ENCODE measurements around the gene KIAA1217. TPM values are rescaled to one million over a fixed set of nuclear protein-coding genes. Genes with fewer than 3 reads are reported as not detected.

Gene KIAA1217
- total and polyA plus RNA-seq, 2 of the 4 experiments (the other 2 are of a cell fraction) = 3.4 to 4.4 TPM

- dilution Hi-C loops (cut with HindIII; ENCODE audit: low sequenced_read_pairs, unreplicated experiment) = no loop called here
Measured at GRCh38 chr10:24536636-24537035, 327.7 kb downstream of the KIAA1217 start.

More at GRCh38 chr10:24536636-24537035, 327.7 kb downstream of the KIAA1217 start:
- 0 out of 2 replicates have a peak, but pooled peaks cover 3% of the 10 kb centered on the region for H3K9me1 ChIP-seq (ENCODE audit: insufficient read depth, low read length)
- no peaks in the 10 kb centered on the region for H3K4me1 ChIP-seq (ENCODE audit: control insufficient read depth, insufficient read depth, low read length)
- H3K23ac ChIP-seq (ENCODE audit: low read depth, low read length) = no peak overlapping the region
- BruUV-seq (replicated peaks) = no TSS peak
- ATAC-seq (ENCODE audit: low read depth) (no peak), DNase-seq (no peak)
- no peak overlapping the region for H2BK5ac ChIP-seq (ENCODE audit: low read depth, low read length, poor library complexity, severe bottlenecking)
- H2AK5ac ChIP-seq (ENCODE audit: low read depth, low read length) = no peak overlapping the region
- no peak overlapping the region for H2BK120ac ChIP-seq (ENCODE audit: low read depth, low read length)
- H4K91ac ChIP-seq (ENCODE audit: insufficient read depth, low read depth, low read length) = no peak overlapping the region
- H3K14ac ChIP-seq (replicated peaks; ENCODE audit: low read depth, low read length) = no peak overlapping the region
- peaks cover 31% of the 10 kb centered on the region for H3K36me3 ChIP-seq (ENCODE audit: control insufficient read depth, insufficient read depth, low read length)
- no peak overlapping the region for H3K4ac ChIP-seq (ENCODE audit: low read depth, low read length)
- 67% methylated on average over 1 of the region's 11 CpGs; no CpG with 5 or more reads in 1 of the 2 experiments for WGBS, 2 experiments (ENCODE audit: extremely low coverage in 2 of 2, insufficient read length in 1 of 2)
- no peak overlapping the region for H3K27ac ChIP-seq (ENCODE audit: insufficient read depth, low read length)
- in situ Hi-C loops (cut with MboI; ENCODE audit: low sequenced_read_pairs) (no loop called here), intact Hi-C loops (cut with micrococcal nuclease) (no loop called here)
- H3K18ac ChIP-seq (ENCODE audit: low read depth, low read length) = no peak overlapping the region
- H3K4me3 ChIP-seq (ENCODE audit: insufficient read depth, low read depth, low read length) = no peak overlapping the region
- H3K56ac ChIP-seq (ENCODE audit: extremely low read depth, insufficient read depth, low read length) = no peak overlapping the region
- no peak for TF ChIP-seq NFE2L2 (IDR thresholded peaks at IDR 0.05; ENCODE audit: low read depth, low read length)
- TF ChIP-seq CTCF (conservative IDR thresholded peaks at IDR 0.05; ENCODE audit: low read depth, low read length) = no peak
- no peak for TF ChIP-seq RFX5 (IDR thresholded peaks at IDR 0.05; ENCODE audit: low read depth, low read length)
- no peak for TF ChIP-seq CHD1 (IDR thresholded peaks at IDR 0.05; ENCODE audit: low read depth, low read length)
- no peak for TF ChIP-seq BHLHE40 (IDR thresholded peaks at IDR 0.05; ENCODE audit: low read depth, low read length)
- TF ChIP-seq CEBPB (IDR thresholded peaks at IDR 0.05; ENCODE audit: low read depth, low read length) = no peak
- no peak for TF ChIP-seq SMC3 (IDR thresholded peaks at IDR 0.05; ENCODE audit: low read depth, low read length)
- TF ChIP-seq MAFK (IDR thresholded peaks at IDR 0.05; ENCODE audit: low read depth, low read length) = no peak
- no peak for TF ChIP-seq RAD21 (IDR thresholded peaks at IDR 0.05; ENCODE audit: low read length)
- H2AFZ ChIP-seq (replicated peaks; ENCODE audit: low read length, poor library complexity) = no peak overlapping the region
- no peak overlapping the region for H4K5ac ChIP-seq (ENCODE audit: low read depth, low read length)
- ChIA-PET CTCF (no interaction called here), POLR2A (ENCODE audit: unreplicated experiment) (no interaction called here)
- H3K9ac ChIP-seq (ENCODE audit: low read depth, low read length) = no peak overlapping the region
- no peaks in the 10 kb centered on the region for H3K79me1 ChIP-seq (ENCODE audit: low read depth in 1 of 2, low read length in 2 of 2)
- H3K4me2 ChIP-seq (ENCODE audit: low read depth, low read length) = no peak overlapping the region
- H2AK9ac ChIP-seq (replicated peaks; ENCODE audit: low read depth, low read length, poor library complexity) = no peak overlapping the region
- no peak overlapping the region for H2BK20ac ChIP-seq (ENCODE audit: low read depth, low read length)
- no peak overlapping the region for H4K8ac ChIP-seq (ENCODE audit: low read depth in 2 of 2, low read length in 2 of 2)
- H3K9me3 ChIP-seq (ENCODE audit: control insufficient read depth, insufficient read depth, low read length) = no peaks in the 10 kb centered on the region
- H2BK15ac ChIP-seq (ENCODE audit: low read depth, low read length) = no peak overlapping the region
- no peaks in the 10 kb centered on the region for H4K20me1 ChIP-seq (ENCODE audit: insufficient read depth, low read length)
- H3K27me3 ChIP-seq (ENCODE audit: control insufficient read depth, insufficient read depth, low read length) = no peaks in the 10 kb centered on the region
